GM10248 (cell line): ENCODE results near the gene LMBRD1.

ENCODE experiments used
- CTCF ChIA-PET: fragments of 300-600 bp; sonication (Branson Sonifier 250); formaldehyde crosslinking; extraction: SDS; loops from one replicate; lab custom pipeline; 2021; ENCODE audit warnings: antibody characterized with exemption; lab: Yijun Ruan, JAX
- POLR2A ChIA-PET: fragments of 350-650 bp; sonication (Branson Sonifier 250); formaldehyde crosslinking; extraction: SDS; loops from one replicate; lab custom pipeline; 2020; ENCODE audit warnings: antibody characterized with exemption; lab: Yijun Ruan, JAX
- DNase-seq: peaks from one replicate; pipeline ENCODE4 v3.0.0; 2012; ENCODE audit errors: extremely low spot score
- CTCF ChIP-seq: IDR thresholded peaks from 2 replicates; pipeline ENCODE4 v1.5.1; 2012; ENCODE audit warnings: mild to moderate bottlenecking, low read depth; ENCODE audit errors: extremely low read depth, missing control alignments, control extremely low read depth

The LMBRD1 gene

GRCh38 chr6:69780585-69781178 lies 16.1 kb downstream of the LMBRD1 start:
- ChIA-PET POLR2A (no interaction called here), CTCF (interaction anchor here (0.9 to 2.4 kb wide), 4 partner anchors 11 to 36 kb away, joined by 3 to 15 read pairs (median 8); partner anchors contain the start of gene LMBRD1)
- no peak for TF ChIP-seq CTCF
- no peak for DNase-seq

- no peak for DNase-seq
- no peak for TF ChIP-seq CTCF
- POLR2A ChIA-PET, result no interaction called here
- CTCF ChIA-PET, result interaction anchor here (0.6 to 2.1 kb wide), 3 partner anchors 9 to 19 kb away, joined by 3 to 4 read pairs (median 3); no protein-coding TSS in a partner anchor
Measured at GRCh38 chr6:69775941-69776340, 20.9 kb downstream of the LMBRD1 start.

GRCh38 chr6:69775585-69775849 lies 21.3 kb downstream of the LMBRD1 start:
- DNase-seq, result no peak
- TF ChIP-seq CTCF, result no peak
- CTCF ChIA-PET, result interaction anchor here (1.0 to 2.1 kb wide), 3 partner anchors 10 to 19 kb away, joined by 3 to 4 read pairs (median 3); no protein-coding TSS in a partner anchor
- POLR2A ChIA-PET, result no interaction called here

GRCh38 chr6:69774740-69775584 lies 21.8 kb downstream of the LMBRD1 start:
- no peak for TF ChIP-seq CTCF
- DNase-seq, result no peak
- CTCF ChIA-PET, result interaction anchor here (1.0 to 2.1 kb wide), 3 partner anchors 10 to 18 kb away, joined by 3 to 4 read pairs (median 3); no protein-coding TSS in a partner anchor
- POLR2A ChIA-PET, result no interaction called here

- no peak for DNase-seq
Measured at GRCh38 chr6:69771158-69771906, 25.5 kb downstream of the LMBRD1 start.

More at GRCh38 chr6:69771158-69771906, 25.5 kb downstream of the LMBRD1 start:
- no peak for TF ChIP-seq CTCF
- ChIA-PET CTCF (interaction anchor here (1.4 to 2.1 kb wide), 2 partner anchors 11 to 63 kb away, joined by 4 to 5 read pairs; no protein-coding TSS in a partner anchor), POLR2A (no interaction called here)
